Activated T-helper 1 cell treated with Interleukin-2 at 50 U/mL for 16 hours (primary cell): ENCODE results near the gene C16orf90.
"Not testable (repeated sequence)": the region's sequence is repeated elsewhere in the genome, so short reads cannot be mapped to it uniquely, and the experiment has no call there.

Source experiments
- DNase-seq: peaks from one replicate; pipeline ENCODE4 v3.0.0-alpha.2; 2020; ENCODE audit warnings: low read depth

Gene C16orf90

DNA sequence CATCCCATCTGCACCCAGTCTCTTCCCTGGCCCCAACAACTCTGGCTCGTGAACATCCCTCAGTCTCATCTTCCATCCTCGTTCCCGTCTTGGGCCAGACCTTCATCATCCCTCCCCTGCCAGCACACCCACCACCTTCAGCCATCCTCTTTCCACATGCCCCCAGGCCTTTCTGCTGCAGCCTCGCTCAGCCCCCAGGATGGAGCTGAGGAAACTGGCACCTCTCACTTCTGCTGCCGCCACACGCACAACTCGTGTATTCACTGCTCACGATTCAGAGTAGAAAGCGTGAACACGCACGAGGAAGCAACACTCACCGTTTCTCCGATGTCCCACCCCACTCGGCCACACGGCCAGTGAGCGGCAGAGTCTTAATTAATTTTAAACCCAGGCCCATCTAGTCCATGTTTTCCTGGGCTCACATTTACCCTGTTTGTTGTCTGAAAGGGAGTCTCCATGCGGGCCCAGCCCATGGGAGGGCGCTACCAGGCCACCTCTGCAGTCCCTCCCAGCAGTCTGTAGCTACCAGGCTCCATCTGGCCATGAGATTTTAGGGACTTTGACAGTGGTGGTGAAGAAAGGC is 12.5 kb downstream of the C16orf90 start:
- DNase-seq, result no peak

DNA sequence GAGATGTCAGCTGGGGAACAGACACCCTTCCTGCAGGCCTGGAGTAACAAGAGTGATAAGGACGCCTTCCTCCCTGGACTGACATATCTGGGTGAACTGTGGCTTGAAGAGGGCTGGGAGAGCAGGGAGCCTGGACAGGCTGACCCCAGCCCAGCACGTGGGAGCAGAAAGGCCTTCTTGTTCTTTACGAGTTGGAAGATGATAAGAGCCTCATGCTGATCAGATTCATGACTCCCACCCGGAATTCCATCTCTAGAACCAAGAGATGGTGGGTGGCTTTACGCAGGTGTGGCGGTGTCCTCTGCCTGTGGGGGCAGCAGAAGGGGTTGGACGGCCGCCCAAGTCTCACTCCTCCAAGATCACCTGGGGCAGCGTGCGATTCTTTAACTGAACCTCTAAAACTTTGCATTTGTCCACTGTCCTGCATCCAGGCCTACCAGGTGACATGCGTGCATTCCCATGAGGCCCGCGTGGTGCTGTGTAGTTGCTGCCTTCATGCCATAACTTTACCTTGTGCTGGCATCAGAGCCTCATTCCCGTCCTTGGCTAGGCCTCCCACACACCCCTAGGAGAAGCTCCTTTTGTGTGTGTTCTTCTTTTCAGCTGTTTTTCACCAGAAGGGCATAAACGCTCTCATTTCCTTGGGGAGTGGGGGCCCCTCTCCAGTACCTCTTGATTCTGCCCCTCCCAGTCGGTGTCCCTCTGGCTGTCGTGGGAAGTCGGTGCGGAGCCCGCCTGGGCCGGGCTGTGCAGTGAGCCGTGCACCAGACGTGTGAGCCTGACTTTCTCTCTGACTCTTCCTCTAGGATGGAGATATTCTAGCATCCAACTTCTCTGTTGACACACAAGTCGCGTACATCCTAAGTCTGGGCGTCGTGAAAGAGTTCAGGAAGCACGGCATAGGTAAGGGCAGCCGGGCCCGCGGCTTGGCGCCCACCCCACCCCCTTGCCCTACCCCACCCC is 13.3 kb downstream of the C16orf90 start:
- DNase-seq, result no peak

DNA sequence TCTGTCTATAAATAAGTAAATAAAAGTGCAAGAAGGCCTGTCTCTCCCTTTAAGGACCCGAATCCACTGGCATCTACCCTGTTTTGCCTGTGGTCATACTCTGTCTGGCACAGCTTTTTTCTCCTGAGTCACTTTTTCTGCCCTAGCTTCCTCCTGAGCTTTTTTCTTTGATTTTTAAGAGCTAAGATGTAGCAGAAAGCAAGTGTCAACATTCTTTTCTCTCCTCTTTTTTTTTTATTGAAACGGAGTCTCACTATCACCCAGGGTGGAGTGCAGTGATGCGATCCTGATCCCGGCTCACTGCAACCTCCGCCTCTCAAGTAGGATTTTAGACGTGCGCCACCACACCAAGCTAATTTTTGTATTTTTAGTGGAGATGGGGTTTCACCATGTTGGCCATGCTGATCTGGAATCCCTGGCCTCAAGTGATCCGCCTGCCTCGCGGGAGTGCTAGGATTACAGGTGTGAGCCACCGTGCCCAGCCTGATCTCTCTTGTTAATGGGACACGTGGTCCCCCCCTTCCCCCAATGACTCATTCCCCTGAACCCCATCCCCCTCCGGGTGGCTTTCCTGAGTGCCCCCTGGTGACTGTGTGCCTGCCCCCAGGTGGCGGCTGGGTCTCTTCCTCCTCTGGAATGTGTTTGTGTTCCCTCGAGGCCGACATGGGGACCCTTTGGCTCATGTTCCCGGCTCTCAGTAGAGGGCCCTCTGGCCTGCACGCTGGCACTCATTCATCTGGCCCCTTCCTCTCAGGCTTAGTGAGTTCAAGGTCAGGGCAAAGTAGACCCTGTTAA is 14.2 kb downstream of the C16orf90 start:
- no peak for DNase-seq

- DNase-seq, result no peak
Observed at GRCh38 chr16:3479654-3480216, 15.6 kb downstream of the C16orf90 start.

DNA sequence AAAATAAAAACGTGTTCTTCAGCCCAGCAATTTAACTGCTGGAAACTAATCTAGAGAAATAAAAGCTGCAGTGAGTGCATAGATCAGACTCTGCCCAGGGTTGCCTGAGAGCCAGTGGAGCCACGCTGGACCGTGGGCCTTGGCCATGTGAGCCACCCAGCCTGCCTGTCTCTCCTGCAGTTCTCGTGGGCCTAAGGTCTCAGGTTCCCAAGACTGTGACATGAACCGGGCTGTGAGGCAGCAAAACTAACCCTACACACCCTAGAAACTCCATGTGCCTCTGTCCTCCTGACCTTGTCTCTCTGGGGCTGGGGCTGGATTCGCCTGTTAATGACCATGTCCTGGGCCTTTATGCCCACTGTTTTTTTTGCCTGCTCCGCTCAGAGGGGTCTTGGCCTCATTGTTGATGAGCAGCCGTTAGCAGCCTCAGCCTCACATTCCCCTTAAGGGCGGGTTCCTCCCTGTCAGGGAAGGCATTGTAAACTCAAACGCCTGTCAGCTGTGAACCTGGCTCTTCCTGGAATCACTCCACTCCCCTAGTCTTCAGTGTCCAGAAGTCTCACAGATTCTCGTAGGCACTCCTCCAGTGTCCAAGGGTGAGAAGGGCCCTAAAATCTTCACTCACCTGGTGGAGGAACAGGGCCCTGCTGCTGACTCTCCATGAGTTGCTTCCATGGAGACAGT is 16.9 kb downstream of the C16orf90 start:
- no peak for DNase-seq

DNA sequence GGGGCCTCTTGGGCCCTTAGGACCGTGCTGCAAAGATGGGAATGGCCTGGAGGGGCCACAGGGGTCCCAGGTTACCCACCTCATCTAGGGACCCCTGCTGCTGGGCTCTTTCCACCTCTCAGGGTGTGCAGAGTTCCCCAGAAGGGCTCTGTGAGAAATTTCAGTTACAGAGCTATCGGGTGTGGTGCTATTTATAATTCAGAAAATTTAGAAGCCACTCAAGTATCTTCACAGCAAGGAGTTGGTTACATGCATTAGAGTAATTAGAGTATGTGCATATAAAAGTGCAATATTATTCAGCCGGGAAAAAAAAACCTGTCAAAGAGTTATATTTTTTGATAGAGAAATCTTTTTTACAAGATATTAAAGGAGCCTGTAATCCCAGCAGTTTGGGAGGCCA is 18.9 kb downstream of the C16orf90 start:
- no peak for DNase-seq

DNA sequence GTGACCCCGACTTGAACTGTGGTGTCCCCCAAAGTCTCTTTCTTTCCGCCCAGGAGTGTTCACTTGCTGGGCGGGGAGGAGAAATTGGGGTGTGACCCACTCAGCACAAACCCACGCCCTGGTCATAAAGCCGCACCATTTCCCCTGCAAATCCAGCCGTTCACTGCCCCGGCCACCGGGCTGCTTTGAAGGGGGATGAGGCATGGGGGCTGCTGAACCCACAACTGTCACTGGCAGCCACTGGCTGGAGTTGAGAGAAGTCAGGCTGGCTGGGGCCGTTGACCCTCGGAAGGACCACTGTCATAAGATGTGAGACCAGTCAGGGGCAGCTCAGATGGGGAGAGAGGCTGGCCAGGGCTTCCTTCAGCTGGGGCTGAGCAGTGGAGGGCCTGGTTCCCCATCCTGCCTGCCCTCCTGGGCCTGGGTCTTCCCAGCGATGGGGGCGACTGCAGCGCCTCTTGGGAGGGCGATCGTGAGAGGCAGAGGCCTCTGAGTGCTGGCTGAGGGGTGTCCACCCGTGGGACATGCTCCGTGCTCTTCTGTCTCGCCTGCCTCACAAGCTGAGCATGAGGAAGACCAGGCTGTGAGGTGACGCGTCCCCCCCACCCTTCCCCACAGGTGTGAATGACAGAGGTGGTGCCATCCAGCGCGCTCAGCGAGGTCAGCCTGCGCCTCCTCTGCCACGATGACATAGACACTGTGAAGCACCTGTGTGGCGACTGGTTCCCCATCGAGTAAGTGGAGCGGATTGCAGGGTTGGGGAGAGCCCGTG is 19.5 kb downstream of the C16orf90 start:
- DNase-seq, result no peak

DNA sequence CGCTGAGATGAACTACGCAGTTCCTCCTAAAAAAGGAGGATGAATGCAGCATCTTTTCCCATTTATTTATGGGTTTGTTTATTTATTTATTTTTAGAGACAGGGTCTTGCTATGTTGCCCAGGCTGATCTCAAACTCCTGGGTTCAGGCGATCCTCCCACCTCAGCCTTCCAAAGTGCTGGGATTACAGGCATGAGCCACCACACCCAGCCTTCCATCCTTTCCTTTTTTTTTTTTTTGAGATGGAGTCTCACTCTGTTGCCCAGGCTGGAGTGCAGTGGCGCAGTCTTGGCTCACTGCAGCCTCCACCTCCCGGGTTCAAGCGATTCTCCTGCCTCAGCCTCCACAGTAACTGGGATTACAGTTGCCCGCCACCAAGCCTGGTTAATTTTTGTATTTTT is 20.4 kb downstream of the C16orf90 start:
- DNase-seq, result not testable (repeated sequence)

- no peak for DNase-seq
Observed at GRCh38 chr16:3474136-3474779, 21.0 kb downstream of the C16orf90 start.

GRCh38 chr16:3473596-3473943 is 21.7 kb downstream of the C16orf90 start:
- not testable (repeated sequence) for DNase-seq

DNA sequence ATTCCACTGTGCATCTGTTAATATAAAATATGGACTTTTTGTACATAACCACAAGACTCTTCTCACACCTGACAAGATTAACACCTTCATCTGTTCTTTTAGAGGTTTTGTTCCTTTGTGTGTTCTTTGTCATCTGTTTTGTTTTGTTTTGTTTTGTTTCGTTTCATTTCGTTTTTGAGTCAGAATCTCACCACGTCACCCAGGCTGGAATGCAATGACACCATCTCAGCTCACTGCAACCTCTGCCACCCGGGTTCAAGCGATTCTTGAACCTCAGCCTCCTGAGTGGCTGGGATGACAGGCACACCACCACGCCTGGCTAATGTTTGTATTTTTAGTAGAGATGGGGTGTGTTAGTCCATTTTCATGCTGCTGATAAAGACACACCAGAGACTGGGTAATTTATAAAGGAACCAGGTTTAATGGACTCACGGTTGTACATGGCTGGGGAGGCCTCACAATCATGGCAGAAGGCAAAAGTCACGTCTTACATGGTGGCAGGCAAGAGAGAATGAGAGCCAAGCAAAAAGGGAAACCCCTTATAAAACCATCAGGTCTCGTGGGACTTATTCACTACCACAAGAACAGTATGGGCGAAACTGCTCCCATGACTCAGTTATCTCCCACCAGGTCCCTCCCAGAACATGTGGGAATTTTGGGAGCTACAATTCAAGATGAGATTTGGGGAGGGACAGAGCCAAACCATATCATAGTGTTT is 22.3 kb downstream of the C16orf90 start:
- DNase-seq, result no peak

GRCh38 chr16:3471518-3472176 is 23.6 kb downstream of the C16orf90 start:
- no peak for DNase-seq

DNA sequence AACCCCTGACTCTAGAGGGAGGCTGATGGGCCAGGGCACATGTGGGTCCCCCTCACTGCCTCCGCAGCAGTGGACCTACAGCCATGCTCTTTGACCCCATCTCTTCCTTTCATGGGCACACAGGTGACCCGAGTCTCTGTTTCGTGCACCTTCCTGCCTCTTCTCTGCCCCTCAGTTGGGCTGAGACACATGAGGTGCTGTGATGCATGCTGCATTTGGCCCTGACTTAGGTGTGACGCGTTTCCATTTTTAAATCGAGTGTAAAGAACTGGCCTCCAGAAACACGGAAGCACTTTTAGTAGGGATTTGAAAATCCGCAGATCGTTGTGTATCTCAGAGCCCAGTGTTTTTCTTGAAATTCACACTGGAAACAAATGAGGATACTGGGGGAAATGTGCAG is 24.6 kb downstream of the C16orf90 start:
- DNase-seq, result no peak

GRCh38 chr16:3469736-3470135 is 25.6 kb downstream of the C16orf90 start:
- DNase-seq, result no peak

GRCh38 chr16:3468501-3468900 is 26.8 kb downstream of the C16orf90 start:
- no peak for DNase-seq

- DNase-seq, result no peak
Observed at GRCh38 chr16:3467921-3468320, 27.4 kb downstream of the C16orf90 start.

GRCh38 chr16:3467182-3467581 is 28.1 kb downstream of the C16orf90 start:
- no peak for DNase-seq

DNA sequence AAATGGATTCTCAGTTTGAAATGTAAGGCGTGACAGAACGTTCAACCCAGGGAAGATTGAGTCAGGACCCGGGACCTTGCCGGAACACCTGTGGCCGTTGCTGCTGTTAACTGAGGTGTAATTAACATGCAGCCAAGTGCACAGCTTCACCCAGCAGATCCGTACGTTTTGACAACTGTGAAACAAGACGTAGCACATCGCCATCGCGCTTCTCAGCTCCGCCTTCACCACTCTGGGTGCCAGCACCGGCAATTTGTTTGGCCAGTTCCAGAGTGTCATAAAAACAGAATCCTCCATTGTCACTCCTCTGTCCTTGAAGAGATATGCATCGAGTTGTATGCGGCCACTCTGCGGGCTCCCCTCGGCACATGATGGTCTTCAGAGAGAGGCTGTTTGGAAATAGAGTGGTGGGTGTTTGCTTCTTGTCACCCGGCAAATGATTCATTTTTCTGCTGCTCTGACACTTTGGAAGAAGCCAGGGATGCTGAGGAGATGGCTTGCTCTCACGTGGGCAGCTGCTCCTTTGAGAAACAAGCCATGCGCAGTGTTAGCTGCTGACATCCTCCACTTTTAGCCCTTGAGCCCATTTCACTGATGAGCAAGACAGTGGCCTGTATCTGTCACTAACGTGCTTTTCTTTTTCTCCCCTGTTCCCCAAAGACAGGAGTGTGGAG is 29.2 kb downstream of the C16orf90 start:
- no peak for DNase-seq

GRCh38 chr16:3465301-3465700 is 30.0 kb downstream of the C16orf90 start:
- no peak for DNase-seq
